MCF 10A (cell line): ENCODE results near the gene RGMA. TPM values are rescaled to one million over a fixed set of nuclear protein-coding genes. Genes with fewer than 3 reads are reported as not detected.

Experiments
- BruUV-seq: library from RNA; stranded (reverse); fragments of 400-500 nt; replicated peaks from 2 replicates; lab custom pipeline; 2021; lab: Mats Ljungman, UMichigan
- CTCF ChIA-PET: fragments of 300-600 bp; sonication (Branson Sonifier 250); formaldehyde crosslinking; extraction: SDS; loops from one replicate; lab custom pipeline; 2021; ENCODE audit warnings: antibody characterized with exemption, inconsistent platforms; lab: Yijun Ruan, JAX
- POLR2A ChIA-PET: fragments of 300-600, 350-650 bp; sonication (Branson Sonifier 250); formaldehyde crosslinking; extraction: SDS; loops from one replicate; lab custom pipeline; 2020; ENCODE audit warnings: antibody characterized with exemption, inconsistent platforms; lab: Yijun Ruan, JAX
- DNase-seq: peaks from one replicate; pipeline ENCODE4 v3.0.0-alpha.2; 2018; ENCODE audit not compliant: unreplicated experiment
- H3K27ac Mint-ChIP-seq: one replicate; pipeline ENCODE4 v1.8.0; 2022; ENCODE audit warnings: mild to moderate bottlenecking, low read depth, mixed read lengths; ENCODE audit not compliant: unreplicated experiment
- H3K27me3 Mint-ChIP-seq: one replicate; pipeline ENCODE4 v1.8.0; 2022; ENCODE audit warnings: mixed read lengths; ENCODE audit not compliant: insufficient read depth, unreplicated experiment
- H3K36me3 Mint-ChIP-seq: one replicate; pipeline ENCODE4 v1.8.0; 2022; ENCODE audit warnings: mild to moderate bottlenecking, moderate library complexity, mixed read lengths; ENCODE audit not compliant: insufficient read depth, unreplicated experiment
- H3K4me1 Mint-ChIP-seq: one replicate; pipeline ENCODE4 v1.8.0; 2022; ENCODE audit warnings: mixed read lengths; ENCODE audit not compliant: insufficient read depth, unreplicated experiment
- H3K4me3 Mint-ChIP-seq: one replicate; pipeline ENCODE4 v1.8.0; 2022; ENCODE audit warnings: mild to moderate bottlenecking, moderate library complexity, mixed read lengths; ENCODE audit not compliant: unreplicated experiment
- H3K9me3 Mint-ChIP-seq: one replicate; pipeline ENCODE4 v1.8.0; 2022; ENCODE audit warnings: mixed read lengths; ENCODE audit not compliant: unreplicated experiment
- CTCF ChIP-seq: fragments of 200-600 bp; IDR thresholded peaks from one replicate; pipeline ENCODE4 v1.8.0; 2022; ENCODE audit warnings: antibody characterized with exemption, mild to moderate bottlenecking; ENCODE audit not compliant: unreplicated experiment
- intact Hi-C: fragments of 100-400 bp; cut with micrococcal nuclease; formaldehyde crosslinking; loops from 2 replicates; pipeline ENCODE4 v1.14.1; 2022
- total RNA-seq: library from RNA; stranded (reverse); gene quantifications from 2 replicates; pipeline ENCODE4 v1.2.3, GENCODE V29; 2022

Gene RGMA
- total RNA-seq, 1 experiment from 2014 or later = 0.51 TPM

GRCh38 chr15:93126599-93126998, 37.6 kb upstream of the RGMA start:
- DNase-seq = no peak
- Mint-ChIP-seq H3K4me1 (no peaks in the 10 kb centered on the region), H3K9me3 (no peaks in the 10 kb centered on the region), H3K36me3 (no peaks in the 10 kb centered on the region), H3K4me3 (no peak overlapping the region), H3K27me3 (no peaks in the 10 kb centered on the region), H3K27ac (no peak overlapping the region)
- no peak for TF ChIP-seq CTCF
- intact Hi-C loops = no loop called here
- ChIA-PET POLR2A (no interaction called here), CTCF (interaction anchor here (1.8 kb wide), 1 partner anchor 39 kb away, joined by 4 read pairs; no protein-coding TSS in a partner anchor)
- BruUV-seq = no TSS peak

GRCh38 chr15:93126148-93126547, 37.1 kb upstream of the RGMA start:
- TF ChIP-seq CTCF = no peak
- ChIA-PET POLR2A (no interaction called here), CTCF (interaction anchor here (1.8 kb wide), 1 partner anchor 38 kb away, joined by 4 read pairs; no protein-coding TSS in a partner anchor)
- Mint-ChIP-seq H3K4me3 (no peak overlapping the region), H3K27ac (no peak overlapping the region), H3K27me3 (no peaks in the 10 kb centered on the region), H3K4me1 (no peaks in the 10 kb centered on the region), H3K36me3 (no peaks in the 10 kb centered on the region), H3K9me3 (no peaks in the 10 kb centered on the region)
- BruUV-seq = no TSS peak
- intact Hi-C loops = no loop called here
- DNase-seq = no peak

- no peaks in the 10 kb centered on the region for H3K9me3 Mint-ChIP-seq
- H3K4me3 Mint-ChIP-seq = no peak overlapping the region
- POLR2A ChIA-PET = no interaction called here
- no peaks in the 10 kb centered on the region for H3K4me1 Mint-ChIP-seq
- no peak for TF ChIP-seq CTCF
- no peak for DNase-seq
- no peaks in the 10 kb centered on the region for H3K27me3 Mint-ChIP-seq
- H3K36me3 Mint-ChIP-seq = no peaks in the 10 kb centered on the region
- intact Hi-C loops = no loop called here
- BruUV-seq = no TSS peak
- H3K27ac Mint-ChIP-seq = no peak overlapping the region
- CTCF ChIA-PET = no interaction called here
Observed at GRCh38 chr15:93124126-93124525, 35.1 kb upstream of the RGMA start.

DNA sequence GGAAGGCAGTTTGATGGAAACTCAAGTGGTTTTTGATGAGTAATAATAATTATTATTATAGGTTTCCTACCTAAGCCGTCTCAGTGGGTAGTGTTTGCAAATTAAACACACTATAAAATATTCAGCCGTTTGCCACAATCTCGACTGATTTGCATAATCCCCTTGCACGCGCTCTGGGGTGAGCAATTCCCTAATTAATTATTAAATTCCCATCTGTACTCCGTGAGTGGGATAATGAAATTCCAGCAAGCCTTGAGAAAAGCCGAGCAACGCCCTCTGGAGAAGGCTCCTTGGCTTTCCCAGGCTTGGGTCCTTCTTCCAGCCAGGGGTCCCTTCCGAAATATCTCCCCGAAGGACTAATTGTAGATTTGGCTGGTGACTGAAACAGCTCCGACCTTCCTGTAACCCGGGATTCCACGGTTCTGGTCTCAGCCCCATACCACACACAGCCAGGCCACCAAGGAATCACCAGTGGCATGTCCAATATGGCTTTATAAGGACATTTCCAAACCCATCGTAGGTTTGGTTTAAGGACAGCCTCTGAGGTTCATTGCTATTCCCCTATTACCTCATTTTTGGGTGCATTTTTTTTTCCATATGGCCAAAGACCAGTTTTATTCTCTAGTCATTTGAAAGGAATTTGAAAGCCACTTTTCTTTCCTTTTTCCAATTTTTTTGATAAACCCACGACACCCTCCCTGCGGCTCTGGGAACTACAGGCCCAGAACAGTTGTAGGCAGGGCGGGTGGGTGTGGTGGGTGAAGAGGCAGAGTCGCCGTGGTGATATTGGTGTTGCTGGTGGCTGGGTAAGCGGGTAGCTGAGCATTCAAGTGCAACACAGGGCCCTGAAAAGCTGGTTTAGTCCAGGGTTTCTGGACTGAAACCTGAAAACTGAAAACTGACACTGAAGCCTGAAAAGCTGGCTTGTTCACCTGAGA, 33.2 kb upstream of the RGMA start:
- Mint-ChIP-seq H3K4me1 (no peaks in the 10 kb centered on the region), H3K4me3 (no peak overlapping the region), H3K36me3 (no peaks in the 10 kb centered on the region), H3K9me3 (no peaks in the 10 kb centered on the region), H3K27ac (no peak overlapping the region), H3K27me3 (no peaks in the 10 kb centered on the region)
- intact Hi-C loops = no loop called here
- no peak for DNase-seq
- POLR2A ChIA-PET = no interaction called here
- CTCF ChIA-PET = no interaction called here
- no peak for TF ChIP-seq CTCF
- no TSS peak for BruUV-seq
